Measurements from ENCODE around the gene PTCD1.

- TF ChIP-seq, protein P1, sequence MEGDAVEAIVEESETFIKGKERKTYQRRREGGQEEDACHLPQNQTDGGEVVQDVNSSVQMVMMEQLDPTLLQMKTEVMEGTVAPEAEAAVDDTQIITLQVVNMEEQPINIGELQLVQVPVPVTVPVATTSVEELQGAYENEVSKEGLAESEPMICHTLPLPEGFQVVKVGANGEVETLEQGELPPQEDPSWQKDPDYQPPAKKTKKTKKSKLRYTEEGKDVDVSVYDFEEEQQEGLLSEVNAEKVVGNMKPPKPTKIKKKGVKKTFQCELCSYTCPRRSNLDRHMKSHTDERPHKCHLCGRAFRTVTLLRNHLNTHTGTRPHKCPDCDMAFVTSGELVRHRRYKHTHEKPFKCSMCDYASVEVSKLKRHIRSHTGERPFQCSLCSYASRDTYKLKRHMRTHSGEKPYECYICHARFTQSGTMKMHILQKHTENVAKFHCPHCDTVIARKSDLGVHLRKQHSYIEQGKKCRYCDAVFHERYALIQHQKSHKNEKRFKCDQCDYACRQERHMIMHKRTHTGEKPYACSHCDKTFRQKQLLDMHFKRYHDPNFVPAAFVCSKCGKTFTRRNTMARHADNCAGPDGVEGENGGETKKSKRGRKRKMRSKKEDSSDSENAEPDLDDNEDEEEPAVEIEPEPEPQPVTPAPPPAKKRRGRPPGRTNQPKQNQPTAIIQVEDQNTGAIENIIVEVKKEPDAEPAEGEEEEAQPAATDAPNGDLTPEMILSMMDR (IDR thresholded peaks at IDR 0.05; ENCODE audit: borderline replicate concordance, extremely low read depth, low read length, poor library complexity, severe bottlenecking) = no peak
- no peak for TF ChIP-seq EZH2 (IDR thresholded peaks at IDR 0.05; ENCODE audit: borderline replicate concordance, low read depth, low read length, severe bottlenecking)
Observed at GRCh38 chr7:99410635-99411034, 28.0 kb downstream of the PTCD1 start.

All from DND-41 (cell line).